Activated naive CD4-positive, alpha-beta T cell treated with anti-CD3 and anti-CD28 coated beads for 36 hours (primary cell): ENCODE results near the gene SCYGR2. TPM values are rescaled to one million over a fixed set of nuclear protein-coding genes. Genes with fewer than 3 reads are reported as not detected.
"Not testable (repeated sequence)": the region's sequence is repeated elsewhere in the genome, so short reads cannot be mapped to it uniquely, and the experiment has no call there.

ENCODE experiments used
- CTCF ChIA-PET: fragments of 350-600 bp; sonication (Branson Sonifier 250); formaldehyde crosslinking; loops from one replicate; lab custom pipeline; 2021; ENCODE audit warnings: antibody characterized with exemption; lab: Charles Lee
- DNase-seq: peaks from one replicate; pipeline ENCODE4 v3.0.0-alpha.2; 2020
- H3K27ac Mint-ChIP-seq: one replicate; pipeline ENCODE4 v1.8.0; 2021; ENCODE audit warnings: mild to moderate bottlenecking, mixed read lengths
- H3K27me3 Mint-ChIP-seq: one replicate; pipeline ENCODE4 v1.8.0; 2021; ENCODE audit warnings: low read depth, mixed read lengths
- H3K36me3 Mint-ChIP-seq: one replicate; pipeline ENCODE4 v1.8.0; 2021; ENCODE audit warnings: low read depth, mixed read lengths
- H3K4me1 Mint-ChIP-seq: one replicate; pipeline ENCODE4 v1.8.0; 2021; ENCODE audit warnings: low read depth, mixed read lengths
- H3K4me3 Mint-ChIP-seq: one replicate; pipeline ENCODE4 v1.8.0; 2021; ENCODE audit warnings: mild to moderate bottlenecking, moderate library complexity, mixed read lengths
- H3K9me3 Mint-ChIP-seq: one replicate; pipeline ENCODE4 v1.8.0; 2021; ENCODE audit warnings: mixed read lengths
- intact Hi-C: fragments of 100-400 bp; cut with micrococcal nuclease; formaldehyde crosslinking; loops from one replicate; pipeline ENCODE4 v1.15.1; 2023
- total RNA-seq, 2 experiments: library from RNA; stranded (reverse); gene quantifications; one replicate each; pipeline ENCODE4 v1.2.3, GENCODE V29; 2021

SCYGR2 gene, protein sequence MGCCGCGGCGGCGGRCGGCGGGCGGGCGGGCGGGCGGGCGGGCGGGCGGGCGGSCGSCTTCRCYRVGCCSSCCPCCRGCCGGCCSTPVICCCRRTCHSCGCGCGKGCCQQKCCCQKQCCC
- not detected for total RNA-seq

DNA sequence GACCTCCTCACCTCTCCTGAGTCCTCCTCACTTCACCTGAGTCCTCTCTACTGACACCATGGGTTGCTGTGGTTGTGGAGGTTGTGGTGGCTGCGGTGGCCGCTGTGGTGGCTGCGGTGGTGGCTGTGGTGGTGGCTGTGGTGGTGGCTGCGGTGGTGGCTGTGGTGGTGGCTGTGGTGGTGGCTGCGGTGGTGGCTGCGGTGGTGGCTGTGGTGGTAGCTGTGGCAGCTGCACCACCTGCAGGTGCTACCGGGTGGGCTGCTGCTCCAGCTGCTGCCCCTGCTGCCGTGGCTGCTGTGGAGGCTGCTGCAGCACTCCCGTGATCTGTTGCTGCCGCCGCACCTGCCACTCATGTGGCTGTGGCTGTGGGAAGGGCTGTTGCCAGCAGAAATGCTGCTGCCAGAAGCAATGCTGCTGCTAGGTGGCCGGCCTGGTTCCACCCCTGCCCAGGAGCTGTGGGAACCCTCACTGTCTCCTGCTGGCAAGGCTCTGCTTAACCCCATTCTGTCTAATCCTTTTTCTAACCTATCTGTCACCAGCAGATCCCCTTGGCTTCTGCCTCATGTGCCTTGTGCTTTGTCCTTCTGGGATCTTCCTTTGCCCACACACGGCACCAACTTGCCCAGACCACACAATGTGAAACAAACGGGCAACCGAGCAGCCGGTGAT lies at the start of gene SCYGR2:
Gene SCYGR2, plus strand, starts transcription at position 59 of the 669 bp plus-strand sequence. Its CDS starts 0 bp downstream, at position 59.
- peaks cover 16% of the 10 kb centered on the region for H3K27me3 Mint-ChIP-seq
- H3K9me3 Mint-ChIP-seq, H3K36me3 Mint-ChIP-seq, H3K27ac Mint-ChIP-seq, H3K4me1 Mint-ChIP-seq, DNase-seq, intact Hi-C loops, H3K4me3 Mint-ChIP-seq, CTCF ChIA-PET: not testable (repeated sequence)

DNA sequence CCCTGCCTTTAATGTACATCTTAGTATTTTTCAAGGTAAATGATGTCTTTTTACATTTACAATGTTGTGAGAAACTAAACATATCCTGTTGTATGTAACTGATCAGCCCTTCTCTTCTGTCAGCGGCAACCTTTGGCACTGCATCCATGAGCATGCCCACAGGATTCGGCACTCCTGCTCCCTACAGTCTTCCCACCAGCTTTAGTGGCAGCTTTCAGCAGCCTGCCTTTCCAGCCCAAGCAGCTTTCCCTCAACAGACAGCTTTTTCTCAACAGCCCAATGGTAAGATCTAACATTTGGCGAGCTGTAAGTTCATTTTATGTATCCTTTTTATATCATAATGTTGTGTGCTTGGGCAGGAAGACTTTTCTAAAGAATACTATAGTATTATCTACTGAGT lies 46.9 kb upstream of the SCYGR2 start:
- CTCF ChIA-PET, result interaction anchor here (1.6 kb wide), 1 partner anchor 77 kb away, joined by 4 read pairs; no protein-coding TSS in a partner anchor

DNA sequence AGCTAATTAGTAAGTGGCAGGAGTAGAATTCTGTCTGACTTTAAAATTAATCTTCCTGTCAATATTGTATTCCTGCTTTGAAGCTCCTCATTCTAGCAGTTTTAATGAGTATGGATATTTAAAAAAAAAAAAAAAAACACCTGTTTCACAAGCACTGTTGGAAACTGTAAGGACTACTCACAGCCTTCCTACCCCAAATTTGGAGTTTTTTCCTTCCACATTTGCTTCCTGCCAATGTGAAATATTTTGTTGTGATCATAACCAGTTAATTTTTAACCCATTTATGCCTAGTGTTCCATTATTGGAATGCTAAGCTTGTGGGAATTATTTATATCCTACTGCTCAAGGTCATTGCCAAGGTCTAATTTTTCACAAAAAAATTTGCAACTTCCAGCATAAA lies 36.1 kb upstream of the SCYGR2 start:
- Mint-ChIP-seq H3K4me1 (peaks cover 6% of the 10 kb centered on the region), H3K9me3 (no peaks in the 10 kb centered on the region), H3K36me3 (peaks cover 10% of the 10 kb centered on the region), H3K27ac (no peak overlapping the region), H3K27me3 (no peaks in the 10 kb centered on the region), H3K4me3 (no peak overlapping the region)
- intact Hi-C loops, result loop anchor here (10.0 kb wide), 1 partner anchor 908 kb away; no protein-coding TSS in a partner anchor
- DNase-seq, result no peak
- CTCF ChIA-PET, result interaction anchor here (0.6 kb wide), 1 partner anchor 256 kb away, joined by 3 read pairs; no protein-coding TSS in a partner anchor

More for the DNA sequence above, 46.9 kb upstream of the SCYGR2 start:
- no peaks in the 10 kb centered on the region for H3K27me3 Mint-ChIP-seq
- no peak overlapping the region for H3K27ac Mint-ChIP-seq
- intact Hi-C loops, result no loop called here
- H3K36me3 Mint-ChIP-seq, result peaks cover 31% of the 10 kb centered on the region
- no peak overlapping the region for H3K4me3 Mint-ChIP-seq
- DNase-seq, result no peak
- H3K9me3 Mint-ChIP-seq, result no peaks in the 10 kb centered on the region
- H3K4me1 Mint-ChIP-seq, result peaks cover 2% of the 10 kb centered on the region

DNA sequence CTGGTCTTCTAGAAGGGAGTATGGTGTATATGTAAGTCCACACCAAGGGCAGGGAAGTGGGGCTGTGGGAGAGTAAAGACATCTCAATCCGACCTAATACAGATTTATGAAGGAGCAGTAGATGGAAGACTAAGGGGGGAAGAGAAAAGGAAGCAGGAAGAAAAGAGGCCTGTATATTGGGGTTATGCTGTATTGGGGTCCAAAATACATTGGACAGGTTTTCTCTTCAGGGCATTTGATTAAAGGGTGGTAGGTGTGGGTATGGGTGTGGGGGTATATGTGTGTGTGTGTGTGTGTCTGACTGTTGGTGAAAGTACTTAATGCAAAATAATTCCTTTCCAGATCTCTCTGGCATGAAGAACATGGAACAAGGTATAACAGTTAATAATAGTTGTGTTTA lies 33.6 kb upstream of the SCYGR2 start:
- CTCF ChIA-PET, result interaction anchor here (1.3 to 1.6 kb wide), 2 partner anchors 11 to 159 kb away, joined by 5 to 6 read pairs; no protein-coding TSS in a partner anchor
- no peak overlapping the region for H3K4me3 Mint-ChIP-seq
- DNase-seq, result no peak
- no peaks in the 10 kb centered on the region for H3K9me3 Mint-ChIP-seq
- peaks cover 7% of the 10 kb centered on the region for H3K36me3 Mint-ChIP-seq
- peaks cover 6% of the 10 kb centered on the region for H3K4me1 Mint-ChIP-seq
- intact Hi-C loops, result loop anchor here (10.0 kb wide), 1 partner anchor 910 kb away; no protein-coding TSS in a partner anchor
- no peaks in the 10 kb centered on the region for H3K27me3 Mint-ChIP-seq
- no peak overlapping the region for H3K27ac Mint-ChIP-seq

DNA sequence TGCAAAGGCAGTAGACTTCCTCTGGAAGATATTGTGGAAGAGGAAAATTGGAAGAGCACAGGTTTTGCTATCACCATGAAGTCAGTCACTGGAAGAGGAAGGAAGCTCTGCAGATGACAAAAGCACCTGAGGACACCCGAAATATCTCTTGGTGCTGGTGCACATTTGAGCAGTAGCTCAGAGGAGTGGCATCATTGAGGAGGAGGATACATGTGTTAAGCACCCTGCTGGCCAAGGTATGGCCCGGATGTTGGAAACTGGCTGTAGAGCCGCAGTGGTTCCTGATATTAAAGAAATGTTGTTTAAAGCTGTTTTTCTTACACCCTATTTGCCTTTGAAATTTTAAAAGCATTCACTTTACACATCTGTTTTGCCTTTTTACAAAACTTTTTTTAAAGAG lies 32.7 kb upstream of the SCYGR2 start:
- Mint-ChIP-seq H3K4me1 (peaks cover 6% of the 10 kb centered on the region), H3K4me3 (no peak overlapping the region), H3K36me3 (peaks cover 5% of the 10 kb centered on the region), H3K27me3 (no peaks in the 10 kb centered on the region), H3K9me3 (no peaks in the 10 kb centered on the region), H3K27ac (no peak overlapping the region)
- no peak for DNase-seq
- intact Hi-C loops, result loop anchor here (10.0 kb wide), 1 partner anchor 911 kb away; no protein-coding TSS in a partner anchor
- CTCF ChIA-PET, result interaction anchor here (0.6 to 2.9 kb wide), 5 partner anchors 12 to 162 kb away, joined by 3 to 9 read pairs (median 5); no protein-coding TSS in a partner anchor

DNA sequence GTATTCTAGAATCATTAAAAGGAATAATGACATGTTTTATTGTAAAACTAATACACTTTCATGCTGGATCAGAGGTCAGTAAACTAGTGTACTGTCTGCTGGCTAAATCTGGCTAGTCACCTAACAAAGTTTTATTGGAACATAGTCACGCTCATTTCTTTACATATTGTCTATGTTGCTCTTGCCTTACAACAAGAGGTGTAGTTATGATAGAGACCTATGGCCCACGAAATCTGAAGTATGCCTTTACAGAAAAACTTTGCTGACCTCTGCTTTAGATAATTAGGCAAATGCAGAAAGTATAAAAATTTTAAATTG lies 29.9 kb upstream of the SCYGR2 start:
- Mint-ChIP-seq H3K27ac (no peak overlapping the region), H3K9me3 (no peaks in the 10 kb centered on the region), H3K4me1 (peaks cover 4% of the 10 kb centered on the region), H3K4me3 (no peak overlapping the region), H3K36me3 (peaks cover 3% of the 10 kb centered on the region), H3K27me3 (no peaks in the 10 kb centered on the region)
- DNase-seq, result no peak
- CTCF ChIA-PET, result interaction anchor here (2.9 kb wide), 1 partner anchor 9 kb away, joined by 9 read pairs; no protein-coding TSS in a partner anchor
- intact Hi-C loops, result loop anchor here (10.0 kb wide), 1 partner anchor 914 kb away; no protein-coding TSS in a partner anchor

DNA sequence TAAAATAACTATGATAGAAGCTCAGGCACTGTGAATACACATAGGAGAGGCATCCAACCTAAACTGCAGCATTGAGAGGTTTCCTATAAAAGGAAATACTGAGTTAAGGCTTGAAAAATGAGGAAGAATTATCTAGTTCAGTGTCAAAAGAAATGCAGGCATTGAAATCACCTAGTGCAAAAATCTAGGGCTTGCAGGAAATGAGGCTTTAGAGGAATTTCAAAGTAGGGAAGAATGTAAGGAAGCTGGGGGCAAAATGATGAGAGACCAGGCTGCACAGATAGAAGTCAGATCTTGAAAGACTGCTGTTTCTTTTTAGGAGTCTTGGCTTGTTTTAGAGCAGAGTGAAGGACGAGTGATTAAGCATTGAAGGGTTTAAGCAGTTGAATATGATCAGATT lies 28.1 kb upstream of the SCYGR2 start:
- CTCF ChIA-PET, result interaction anchor here (0.8 kb wide), 1 partner anchor 164 kb away, joined by 3 read pairs; no protein-coding TSS in a partner anchor

DNA sequence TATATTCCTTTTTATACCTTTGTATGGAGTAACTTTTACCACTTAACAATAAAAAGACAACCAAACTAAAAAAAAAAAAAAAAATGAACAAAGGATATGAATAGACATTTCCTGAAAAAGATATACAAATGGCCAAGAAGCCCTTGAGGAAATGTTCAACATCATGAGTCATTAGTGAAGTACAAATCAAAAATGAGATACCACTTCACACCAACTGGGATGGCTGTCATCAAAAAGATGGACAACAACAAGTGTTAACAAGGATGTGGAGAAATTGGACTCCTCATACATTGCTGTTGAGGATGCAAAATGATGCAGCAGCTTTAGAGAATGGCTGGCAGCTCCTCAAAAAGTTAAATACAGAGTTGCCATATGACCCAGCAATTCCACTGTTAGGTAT lies 22.6 kb upstream of the SCYGR2 start:
- Mint-ChIP-seq H3K4me1 (no peaks in the 10 kb centered on the region), H3K36me3 (no peaks in the 10 kb centered on the region), H3K27me3 (peaks cover 15% of the 10 kb centered on the region), H3K9me3 (no peaks in the 10 kb centered on the region), H3K27ac (no peak overlapping the region), H3K4me3 (no peak overlapping the region)
- no peak for DNase-seq
- CTCF ChIA-PET, result no interaction called here
- intact Hi-C loops, result no loop called here

More for the DNA sequence above, 28.1 kb upstream of the SCYGR2 start:
- intact Hi-C loops, result no loop called here
- Mint-ChIP-seq H3K4me1 (peaks cover 4% of the 10 kb centered on the region), H3K27me3 (no peaks in the 10 kb centered on the region), H3K4me3 (no peak overlapping the region), H3K27ac (no peak overlapping the region), H3K36me3 (no peaks in the 10 kb centered on the region), H3K9me3 (no peaks in the 10 kb centered on the region)
- DNase-seq, result no peak

DNA sequence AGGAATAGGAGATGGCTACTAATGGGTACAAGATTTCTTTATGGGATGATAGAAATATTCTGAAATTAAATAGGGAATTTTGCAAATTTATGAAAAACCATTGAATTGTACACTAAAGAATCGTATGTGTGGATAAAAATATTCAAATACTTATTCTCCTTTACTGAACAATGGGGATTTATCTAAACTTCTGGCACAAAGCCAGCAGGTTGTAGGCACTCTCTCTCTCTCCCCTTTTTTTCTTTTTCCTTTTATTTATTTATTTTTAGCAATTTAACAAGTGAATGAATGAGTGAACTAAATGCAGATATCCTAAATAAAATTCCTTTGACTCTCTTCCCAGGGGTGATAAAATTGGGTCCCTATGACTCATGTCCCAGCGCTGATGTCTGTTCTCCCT lies 21.9 kb upstream of the SCYGR2 start:
- Mint-ChIP-seq H3K4me3 (no peak overlapping the region), H3K27ac (no peak overlapping the region), H3K9me3 (no peaks in the 10 kb centered on the region), H3K36me3 (no peaks in the 10 kb centered on the region), H3K4me1 (no peaks in the 10 kb centered on the region), H3K27me3 (peaks cover 18% of the 10 kb centered on the region)
- DNase-seq, result no peak
- CTCF ChIA-PET, result no interaction called here
- intact Hi-C loops, result no loop called here

DNA sequence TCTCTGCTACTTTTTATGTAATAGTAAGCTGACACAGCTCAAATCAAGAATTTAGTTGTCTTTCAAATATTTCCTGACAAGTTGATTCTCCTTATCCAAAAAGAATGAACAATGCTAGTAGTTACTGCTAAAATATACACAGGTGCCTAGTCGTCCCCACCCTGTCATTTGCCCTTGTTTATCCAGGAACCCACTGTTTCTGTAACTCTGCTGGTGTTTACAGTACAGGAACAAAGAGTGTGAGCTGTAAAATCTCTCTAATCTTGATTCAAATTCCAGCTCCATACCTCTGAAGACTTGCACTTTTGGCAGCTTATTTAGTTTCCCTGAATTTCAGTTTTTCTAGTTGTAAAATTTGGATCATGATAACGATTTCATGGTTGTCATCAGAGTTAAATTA lies 21.1 kb upstream of the SCYGR2 start:
- CTCF ChIA-PET, result interaction anchor here (0.9 to 2.2 kb wide), 3 partner anchors 10 to 639 kb away, joined by 3 to 9 read pairs (median 3); no protein-coding TSS in a partner anchor
- Mint-ChIP-seq H3K36me3 (peaks cover under 1% of the 10 kb centered on the region), H3K4me1 (no peaks in the 10 kb centered on the region), H3K9me3 (peaks cover 3% of the 10 kb centered on the region), H3K4me3 (no peak overlapping the region), H3K27ac (no peak overlapping the region), H3K27me3 (peaks cover 19% of the 10 kb centered on the region)
- intact Hi-C loops, result no loop called here
- DNase-seq, result no peak

DNA sequence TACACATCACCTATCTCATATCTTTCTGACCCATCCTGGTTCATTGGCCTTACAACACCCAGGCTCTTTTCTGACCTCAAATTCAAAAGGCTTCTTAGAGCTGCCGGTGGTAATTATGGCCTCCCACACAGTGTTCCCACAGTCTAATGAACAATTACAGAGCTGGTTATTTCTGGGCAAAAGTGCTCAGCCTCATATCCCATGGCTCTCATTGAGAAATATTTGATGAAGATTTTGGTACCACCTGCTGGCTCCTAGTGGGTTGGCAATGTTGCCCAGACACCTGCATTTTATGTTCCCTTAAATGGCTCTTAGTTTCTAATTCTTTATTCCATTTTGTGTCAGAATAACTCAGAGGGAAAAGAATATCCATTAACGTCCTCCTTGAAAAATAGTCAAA lies 20.1 kb upstream of the SCYGR2 start:
- H3K9me3 Mint-ChIP-seq, result peaks cover 7% of the 10 kb centered on the region
- DNase-seq, result peak; percentile 22
- H3K4me1 Mint-ChIP-seq, result no peaks in the 10 kb centered on the region
- H3K36me3 Mint-ChIP-seq, result peaks cover 3% of the 10 kb centered on the region
- no peak overlapping the region for H3K27ac Mint-ChIP-seq
- peaks cover 25% of the 10 kb centered on the region for H3K27me3 Mint-ChIP-seq
- CTCF ChIA-PET, result interaction anchor here (0.9 to 2.2 kb wide), 5 partner anchors 11 to 640 kb away, joined by 3 to 9 read pairs (median 3); no protein-coding TSS in a partner anchor
- no peak overlapping the region for H3K4me3 Mint-ChIP-seq
- intact Hi-C loops, result loop anchor here (1.0 kb wide), 1 partner anchor 172 kb away; no protein-coding TSS in a partner anchor

DNA sequence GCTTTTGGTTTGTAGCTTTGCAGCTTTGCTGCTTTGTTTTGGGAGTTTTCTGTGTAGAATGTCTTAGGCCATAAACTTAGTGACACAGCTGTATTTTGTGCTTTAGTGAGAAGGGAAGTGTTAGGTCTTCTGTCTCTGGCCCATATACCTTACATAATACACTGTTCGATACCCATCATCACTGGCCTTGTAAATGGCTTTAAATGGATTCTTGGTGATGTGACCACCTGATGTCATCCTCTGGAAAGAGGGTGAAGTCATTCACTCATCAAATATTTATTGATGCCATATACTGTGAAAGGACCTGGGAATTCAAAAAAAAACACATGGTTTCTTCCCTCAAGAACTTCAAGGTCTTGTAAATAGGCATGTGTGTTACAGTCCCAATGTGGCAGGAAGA lies 18.9 kb upstream of the SCYGR2 start:
- Mint-ChIP-seq H3K27me3 (peaks cover 29% of the 10 kb centered on the region), H3K36me3 (peaks cover 3% of the 10 kb centered on the region), H3K9me3 (peaks cover 9% of the 10 kb centered on the region), H3K4me1 (no peaks in the 10 kb centered on the region), H3K27ac (no peak overlapping the region), H3K4me3 (no peak overlapping the region)
- DNase-seq, result no peak
- intact Hi-C loops, result no loop called here
- CTCF ChIA-PET, result interaction anchor here (1.4 kb wide), 1 partner anchor 174 kb away, joined by 3 read pairs; no protein-coding TSS in a partner anchor
